ENCODE data around the gene CCDC83.

GRCh38 chr11:85835263-85835662, 19.9 kb upstream of the CCDC83 start:
- TF ChIP-seq EZH2 (IDR thresholded peaks at IDR 0.05; ENCODE audit: insufficient read depth, poor library complexity, severe bottlenecking) (no peak), EZH2phosphoT487 (IDR thresholded peaks at IDR 0.05; ENCODE audit: insufficient read depth, low read depth) (no peak)

All from GM23248 (cell line).